Measurements from ENCODE around the gene GGTLC2. TPM values are rescaled to one million over a fixed set of nuclear protein-coding genes. Genes with fewer than 3 reads are reported as not detected.
"Not testable (repeated sequence)": the region's sequence is repeated elsewhere in the genome, so short reads cannot be mapped to it uniquely, and the experiment has no call there.

GGTLC2 gene
- total RNA-seq, result not detected in 2 replicates

- not testable (repeated sequence) for H3K4me3 ChIP-seq (ENCODE audit: low read depth, low read length)
Observed at GRCh38 chr22:22644314-22644713, at the start of gene GGTLC2. GGTLC2 (plus strand) TSS chr22:22644614; CDS start chr22:22646346, 1,732 bp downstream.

DNA sequence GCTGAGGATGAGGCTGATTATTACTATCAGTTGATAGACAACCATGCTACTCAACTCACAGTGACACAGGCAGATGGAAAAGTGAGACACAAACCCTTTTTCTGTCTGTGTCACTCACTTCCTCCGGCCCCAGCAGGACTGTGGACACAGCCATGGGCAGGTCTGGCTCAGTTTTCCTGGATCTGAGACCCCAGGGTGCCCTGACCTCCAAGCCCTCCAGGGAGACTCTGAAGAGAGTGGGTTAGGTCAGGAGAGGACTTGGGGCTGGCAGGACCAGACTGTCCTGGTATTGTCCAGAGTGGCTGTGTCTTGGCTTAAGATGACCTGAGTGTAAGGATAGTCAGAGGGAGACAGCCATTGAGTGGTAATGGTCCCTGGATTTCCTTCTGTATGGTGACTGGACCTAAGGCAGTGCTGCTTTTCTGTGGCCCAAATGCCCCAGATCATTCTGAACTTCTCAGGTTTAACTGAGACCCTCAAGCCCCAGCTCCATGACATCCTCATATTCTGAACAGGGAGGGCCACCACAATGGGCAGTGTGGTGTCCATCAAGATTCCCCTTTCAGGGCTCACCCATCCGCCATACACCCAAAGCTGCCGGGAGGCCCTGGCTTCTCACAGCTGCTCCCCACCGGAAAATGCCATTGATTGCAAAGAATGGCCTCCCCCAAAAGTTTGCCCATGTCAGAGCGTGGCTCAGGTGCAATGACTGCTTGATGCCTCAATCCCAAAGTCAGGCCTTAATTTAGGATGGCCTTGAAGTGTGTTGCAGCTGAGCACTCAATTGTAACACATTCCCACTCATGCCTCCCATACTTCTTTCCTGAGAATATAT is 49.2 kb upstream of the GGTLC2 start:
- no peak overlapping the region for H3K4me3 ChIP-seq (ENCODE audit: low read depth, low read length)
- DNase-seq (ENCODE audit: low read depth), result no peak
- no peak for TF ChIP-seq CTCF (IDR thresholded peaks at IDR 0.05; ENCODE audit: insufficient read depth, low read depth, low read length)

More at GRCh38 chr22:22644314-22644713, at the start of gene GGTLC2:
- not testable (repeated sequence) for DNase-seq (ENCODE audit: low read depth)

DNA sequence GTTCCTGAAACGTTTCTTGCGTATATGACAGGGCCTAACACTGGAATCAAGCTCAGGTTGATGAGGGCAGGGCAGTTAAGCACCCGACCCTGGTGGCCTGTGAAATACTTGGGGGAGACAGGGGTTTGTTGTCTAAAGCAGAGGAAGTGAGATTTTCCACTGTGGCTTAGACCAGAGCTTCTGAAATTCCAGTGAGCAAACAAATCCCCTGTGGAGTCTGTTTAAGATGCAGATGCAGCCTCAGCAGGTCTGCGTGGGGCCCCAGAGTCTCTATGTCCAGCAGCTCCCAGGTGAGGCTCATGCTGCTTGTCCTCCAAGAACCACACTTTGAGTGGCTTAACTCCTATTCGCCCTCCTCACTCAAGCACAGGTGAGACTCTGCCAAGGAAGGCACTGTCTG is 46.3 kb upstream of the GGTLC2 start:
- no peak overlapping the region for H3K4me3 ChIP-seq (ENCODE audit: low read depth, low read length)
- no peak for TF ChIP-seq CTCF (IDR thresholded peaks at IDR 0.05; ENCODE audit: insufficient read depth, low read depth, low read length)
- no peak for DNase-seq (ENCODE audit: low read depth)

GRCh38 chr22:22599248-22599647 is 45.2 kb upstream of the GGTLC2 start:
- no peak for TF ChIP-seq CTCF (IDR thresholded peaks at IDR 0.05; ENCODE audit: insufficient read depth, low read depth, low read length)
- no peak overlapping the region for H3K4me3 ChIP-seq (ENCODE audit: low read depth, low read length)
- DNase-seq (ENCODE audit: low read depth), result no peak

DNA sequence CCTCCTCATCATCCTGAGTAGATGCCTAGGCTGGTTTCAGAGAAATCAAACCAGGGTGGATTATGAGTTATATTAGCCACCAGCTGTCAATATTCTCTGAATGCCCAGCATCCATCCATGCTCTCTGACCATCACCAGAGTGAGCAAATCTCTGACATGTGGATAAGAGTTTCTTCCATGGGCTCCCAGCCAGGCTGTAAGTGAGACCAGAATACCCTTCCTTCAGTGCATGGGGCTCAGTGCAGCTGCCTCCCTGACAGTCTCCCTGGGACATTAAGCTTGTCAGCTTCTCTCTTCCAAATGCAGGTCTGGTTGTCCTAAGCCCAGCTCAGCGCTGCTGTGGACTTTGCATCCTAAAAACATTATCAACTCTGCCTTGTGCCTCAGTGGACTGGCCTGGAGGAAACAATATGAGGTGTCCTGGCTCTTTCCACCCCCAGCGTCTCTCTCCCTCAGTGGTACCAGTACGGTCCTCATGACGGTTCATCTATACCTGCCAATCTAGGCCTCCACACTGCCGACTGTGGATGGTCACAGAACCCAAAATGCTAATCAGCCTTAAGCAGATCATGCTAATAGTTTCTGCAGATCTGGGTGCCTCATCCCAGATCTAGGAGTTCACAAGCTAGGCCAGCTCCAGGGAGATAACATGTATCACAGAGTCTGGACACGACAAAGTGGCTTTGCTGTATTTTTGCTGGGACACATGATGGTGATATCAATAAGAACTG is 43.7 kb upstream of the GGTLC2 start:
- DNase-seq (ENCODE audit: low read depth), result no peak
- no peak overlapping the region for H3K4me3 ChIP-seq (ENCODE audit: low read depth, low read length)
- TF ChIP-seq CTCF (IDR thresholded peaks at IDR 0.05; ENCODE audit: insufficient read depth, low read depth, low read length), result no peak

- H3K4me3 ChIP-seq (ENCODE audit: low read depth, low read length), result no peak overlapping the region
- no peak for TF ChIP-seq CTCF (IDR thresholded peaks at IDR 0.05; ENCODE audit: insufficient read depth, low read depth, low read length)
- no peak for DNase-seq (ENCODE audit: low read depth)
Observed at GRCh38 chr22:22603470-22603947, 40.9 kb upstream of the GGTLC2 start.
